HG03196 (cell line): ENCODE data around the gene TEX47.

Experiments used
- ATAC-seq: cut with Tn5 transposase; IDR thresholded peaks from one replicate; pipeline ENCODE4 v1.9.1; 2021; ENCODE audit not compliant: unreplicated experiment

TEX47 gene

DNA sequence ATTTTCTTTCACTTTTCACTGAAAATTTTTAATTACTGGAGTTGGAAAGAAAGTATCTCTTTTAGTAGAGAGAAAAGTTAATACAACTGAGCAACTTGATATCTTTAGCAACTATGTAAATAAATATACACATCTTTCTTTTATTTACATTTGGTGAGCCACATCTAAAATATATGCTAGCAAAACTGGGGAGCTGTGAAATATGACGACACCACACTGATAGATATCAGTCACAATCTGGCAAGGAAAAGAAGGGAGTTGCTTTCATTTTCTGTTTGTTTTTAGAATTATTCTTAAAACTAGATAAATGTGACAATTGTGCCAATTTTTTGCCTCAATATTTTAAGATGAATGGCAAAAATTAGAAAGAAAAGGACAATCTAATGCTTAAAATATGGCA, 38.7 kb downstream of the TEX47 start:
- no peak for ATAC-seq

DNA sequence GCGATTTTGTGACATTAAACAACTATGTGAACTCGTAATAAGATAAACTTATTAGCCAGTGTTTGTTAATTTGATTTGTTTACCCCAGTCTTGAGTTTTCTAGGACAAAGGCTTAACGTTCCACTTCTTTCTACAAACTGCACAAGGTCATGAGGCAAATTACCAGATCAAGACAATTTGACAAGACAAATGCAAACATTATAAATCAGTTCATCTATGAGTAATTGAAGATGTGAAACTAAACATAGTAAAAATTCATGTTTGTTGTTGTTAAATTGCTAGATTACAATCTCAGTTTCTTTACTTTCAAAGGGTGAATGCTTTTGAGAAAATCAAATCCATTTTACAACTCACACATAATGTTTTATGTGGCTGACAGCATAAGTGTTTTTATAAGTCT, 49.4 kb downstream of the TEX47 start:
- ATAC-seq: no peak
